Stimulated activated CD8-positive, alpha-beta memory T cell treated with anti-CD3 and anti-CD28 coated beads, Interleukin-15, amount 100 ng/mL, for 1 hour (primary cell): ENCODE measurements around the gene TACC2.

Experiments used
- DNase-seq: peaks from one replicate; pipeline ENCODE4 v3.0.0-alpha.2; 2020; ENCODE audit warnings: low read depth

TACC2 gene

GRCh38 chr10:122281751-122282150 lies 292.8 kb downstream of the TACC2 start:
- no peak for DNase-seq

GRCh38 chr10:122282253-122282671 lies 293.3 kb downstream of the TACC2 start:
- no peak for DNase-seq

DNA sequence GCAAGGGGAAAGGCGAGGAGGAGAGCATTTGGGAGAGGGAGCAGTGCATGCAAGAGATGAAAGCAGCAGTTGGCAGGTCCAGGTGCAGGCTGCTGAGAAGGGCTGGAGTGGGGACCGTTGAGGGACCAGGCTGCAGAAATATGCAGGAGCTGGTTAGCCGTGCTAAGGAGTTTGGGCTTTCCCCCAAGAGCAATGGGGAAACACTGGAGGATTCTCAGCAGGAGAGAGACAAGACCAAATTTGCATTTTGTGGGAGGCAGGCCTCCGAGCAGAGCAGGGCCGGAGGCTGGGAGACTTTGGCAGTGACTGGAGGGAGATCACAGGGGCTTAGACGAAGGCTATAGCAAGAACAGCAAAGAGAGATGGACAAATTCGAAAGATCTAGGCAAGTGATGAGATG lies 293.9 kb downstream of the TACC2 start:
- no peak for DNase-seq

DNA sequence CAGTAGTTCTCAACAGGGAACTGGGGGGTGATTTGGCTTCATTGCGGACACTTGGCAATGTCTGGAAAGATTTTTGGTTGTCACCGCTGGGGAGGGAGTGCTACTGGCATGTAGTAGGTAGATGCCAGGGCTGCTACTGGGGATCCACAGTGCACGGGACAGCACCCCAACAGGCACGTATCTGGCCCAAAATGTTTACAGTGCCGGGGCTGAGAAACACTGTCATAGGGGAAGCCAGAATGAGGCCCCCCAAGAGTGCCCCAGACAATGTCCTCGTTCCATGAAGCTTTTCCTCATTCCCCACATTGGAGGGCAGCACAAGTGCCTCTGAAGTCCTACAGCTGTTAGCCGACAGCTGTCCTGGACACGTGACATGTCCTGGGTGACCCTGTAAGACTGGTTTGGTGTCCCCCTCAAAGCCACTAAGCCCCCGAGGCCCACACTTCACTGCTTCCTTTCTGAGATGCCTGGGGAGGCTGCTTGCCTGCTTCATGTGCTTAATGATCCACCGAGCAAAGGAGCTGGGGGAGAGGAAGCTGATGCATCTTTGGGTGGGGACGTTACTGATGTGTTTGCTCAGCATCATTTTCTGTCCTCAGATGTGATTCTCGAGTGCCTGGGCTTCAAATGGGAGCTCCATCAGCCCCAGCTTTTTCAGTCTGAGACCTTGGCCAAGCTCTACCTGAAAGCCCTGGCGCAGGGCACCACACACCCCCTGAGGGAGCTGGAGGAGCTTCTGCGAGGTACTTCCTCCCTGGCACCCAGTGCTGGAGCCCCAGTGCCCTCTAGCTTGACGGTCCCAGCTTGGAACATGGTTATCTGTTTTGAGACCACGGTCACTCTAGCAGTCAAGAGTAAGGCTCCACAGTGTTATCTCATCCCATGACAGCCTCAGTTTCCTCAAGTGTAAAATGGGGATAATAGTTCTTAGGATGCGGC lies 296.8 kb downstream of the TACC2 start:
- DNase-seq: no peak

DNA sequence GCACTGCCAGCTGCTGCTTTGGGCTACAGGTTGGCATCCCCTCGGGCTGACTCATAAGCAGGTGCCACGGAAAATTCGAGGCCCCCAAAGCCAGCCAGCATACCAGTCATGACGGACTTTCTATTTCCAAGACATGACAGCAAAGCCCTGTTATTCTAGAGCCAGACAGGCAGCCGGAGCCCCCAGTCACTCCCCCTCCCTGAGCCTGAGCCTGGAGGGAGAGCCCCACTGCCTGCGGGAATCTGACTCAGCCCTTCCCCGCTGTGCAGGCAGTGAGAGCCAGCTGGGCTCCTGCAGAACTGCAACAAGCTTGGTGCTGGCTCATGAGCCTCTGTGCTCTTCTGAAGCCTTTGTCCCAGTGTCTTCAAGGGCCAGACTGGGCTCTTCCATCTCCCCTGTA lies 297.9 kb downstream of the TACC2 start:
- no peak for DNase-seq

DNA sequence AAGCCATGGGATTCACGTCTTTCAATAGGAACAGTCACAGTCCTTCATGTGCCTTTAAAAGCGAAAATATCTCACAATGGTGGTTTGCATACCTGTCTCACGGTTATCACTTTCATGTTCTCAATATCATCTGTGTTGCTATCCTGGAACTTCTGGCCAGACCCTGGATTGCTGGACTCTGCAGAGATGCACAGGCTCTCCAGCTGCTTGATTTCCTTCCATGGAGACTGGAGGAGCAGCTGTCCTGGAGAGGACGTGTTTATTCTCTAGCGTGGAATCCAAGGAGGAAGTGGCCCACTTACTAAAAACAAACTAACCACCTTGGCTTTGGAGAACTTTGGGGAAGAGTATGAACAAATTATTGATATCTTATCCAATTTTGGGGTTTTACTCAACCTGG lies 298.6 kb downstream of the TACC2 start:
- DNase-seq: no peak

DNA sequence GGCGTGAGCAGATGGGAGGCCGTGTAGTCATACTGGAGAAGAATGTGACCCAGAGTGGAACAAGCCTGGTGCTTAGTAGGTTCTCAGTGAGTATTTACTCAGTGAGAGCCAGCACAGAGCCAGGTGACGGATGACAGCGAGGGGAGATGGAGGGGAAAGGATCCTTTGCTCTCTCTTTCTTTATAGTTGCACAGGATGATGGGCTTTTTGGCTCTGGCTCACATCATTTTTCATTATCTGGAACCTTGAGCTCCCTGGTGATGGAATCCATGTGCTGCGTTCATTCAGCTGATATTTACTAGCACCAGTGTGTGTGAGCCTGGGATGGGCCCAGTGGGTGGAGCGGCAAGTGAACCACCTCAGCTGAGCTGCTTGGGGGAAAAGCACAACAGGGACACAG lies 299.3 kb downstream of the TACC2 start:
- DNase-seq: no peak

- no peak for DNase-seq
Observed at GRCh38 chr10:122288917-122289316, 300.0 kb downstream of the TACC2 start.

GRCh38 chr10:122290334-122290733 lies 301.4 kb downstream of the TACC2 start:
- no peak for DNase-seq

DNA sequence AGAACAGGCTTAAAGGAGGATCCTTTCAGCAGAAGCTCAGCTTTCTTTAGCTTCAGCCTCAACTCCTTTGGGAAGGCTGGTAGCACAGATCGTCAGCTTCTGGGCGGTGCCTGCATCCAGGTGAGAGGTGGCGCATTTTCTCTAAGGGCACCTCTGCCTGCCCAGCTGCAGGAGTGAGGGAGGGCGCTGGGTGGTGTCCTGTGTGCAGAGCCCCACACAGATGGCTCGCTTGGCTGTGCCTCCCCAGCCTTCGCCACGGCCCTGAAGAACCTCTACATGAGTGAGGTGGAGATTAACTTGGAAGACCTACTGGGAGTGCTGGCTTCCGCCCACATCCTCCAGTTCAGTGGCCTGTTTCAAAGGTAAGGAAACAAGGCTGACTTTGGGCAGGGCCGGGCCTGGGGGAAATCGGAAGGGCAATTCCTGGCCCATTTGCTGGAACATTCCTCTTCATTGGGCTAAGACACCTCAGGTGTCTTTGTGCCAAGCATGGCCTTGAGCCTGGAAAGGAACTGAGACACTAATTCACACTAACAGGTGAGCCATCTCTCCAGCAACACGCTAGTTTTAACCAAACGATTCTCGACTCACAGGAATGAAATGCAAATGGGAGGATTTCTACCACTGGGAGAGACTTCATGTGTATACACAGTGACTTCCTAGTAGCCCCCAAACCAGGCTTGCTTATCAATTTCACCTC lies 302.0 kb downstream of the TACC2 start:
- no peak for DNase-seq

- DNase-seq: no peak
Observed at GRCh38 chr10:122291739-122292138, 302.8 kb downstream of the TACC2 start.

- no peak for DNase-seq
Observed at GRCh38 chr10:122292376-122292775, 303.4 kb downstream of the TACC2 start.

DNA sequence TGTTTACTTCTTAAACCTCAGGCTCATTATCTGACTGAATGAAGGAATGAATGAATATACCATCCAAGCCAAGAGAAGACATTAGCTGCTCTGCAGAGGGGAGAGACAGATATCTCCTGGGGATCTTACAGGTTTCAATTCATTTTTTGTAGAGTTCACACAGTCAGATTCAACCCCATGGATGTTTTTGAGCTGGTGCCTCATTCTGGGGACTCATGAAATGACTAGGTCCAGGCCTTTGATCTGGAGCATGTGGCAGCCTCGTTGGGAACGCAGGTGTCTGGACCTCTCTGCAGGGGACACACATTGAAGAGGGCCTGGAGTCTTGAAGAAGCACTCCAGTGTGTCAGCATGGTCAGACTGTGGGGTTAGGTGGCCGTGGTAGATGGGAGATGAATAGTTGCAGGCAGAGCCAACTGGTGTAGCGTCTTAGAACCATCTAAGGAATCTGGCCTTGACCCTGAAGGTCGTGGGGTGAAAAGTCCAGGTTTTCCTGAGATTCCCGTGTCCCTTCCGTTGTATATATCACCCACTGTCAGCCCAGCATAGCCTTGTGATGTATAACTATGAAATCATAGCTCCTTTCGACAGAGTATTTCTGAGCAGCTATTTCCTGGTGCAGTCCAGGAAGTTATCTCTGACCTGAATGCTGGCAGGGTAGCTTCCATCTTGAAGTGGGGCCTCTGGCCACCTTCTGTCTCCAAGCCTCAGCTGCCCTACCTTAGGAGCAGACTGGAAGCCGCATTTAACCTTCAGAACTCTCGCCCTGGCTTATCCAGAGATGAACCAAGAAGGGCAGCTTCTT lies 304.4 kb downstream of the TACC2 start:
- no peak for DNase-seq

DNA sequence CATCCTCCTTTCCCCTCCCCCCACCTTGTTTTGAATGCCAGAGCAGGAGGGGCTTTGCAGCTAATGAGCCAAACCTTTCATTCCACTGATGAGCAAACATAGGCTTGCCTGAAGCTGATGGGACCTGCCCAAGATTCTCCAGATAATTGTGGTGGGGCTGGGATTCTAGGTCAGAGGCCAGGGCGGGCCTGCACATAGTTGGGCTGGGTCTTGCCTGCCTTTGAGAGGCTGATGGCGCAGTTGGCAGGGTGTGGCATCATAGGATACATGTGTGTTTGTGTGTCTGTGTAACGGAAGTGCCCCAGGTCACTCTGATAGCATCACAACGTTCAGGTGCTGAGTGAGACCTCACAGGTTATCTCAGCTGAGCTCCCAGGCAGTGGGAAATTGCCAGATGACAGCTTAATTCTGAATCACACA lies 305.0 kb downstream of the TACC2 start:
- DNase-seq: no peak

DNA sequence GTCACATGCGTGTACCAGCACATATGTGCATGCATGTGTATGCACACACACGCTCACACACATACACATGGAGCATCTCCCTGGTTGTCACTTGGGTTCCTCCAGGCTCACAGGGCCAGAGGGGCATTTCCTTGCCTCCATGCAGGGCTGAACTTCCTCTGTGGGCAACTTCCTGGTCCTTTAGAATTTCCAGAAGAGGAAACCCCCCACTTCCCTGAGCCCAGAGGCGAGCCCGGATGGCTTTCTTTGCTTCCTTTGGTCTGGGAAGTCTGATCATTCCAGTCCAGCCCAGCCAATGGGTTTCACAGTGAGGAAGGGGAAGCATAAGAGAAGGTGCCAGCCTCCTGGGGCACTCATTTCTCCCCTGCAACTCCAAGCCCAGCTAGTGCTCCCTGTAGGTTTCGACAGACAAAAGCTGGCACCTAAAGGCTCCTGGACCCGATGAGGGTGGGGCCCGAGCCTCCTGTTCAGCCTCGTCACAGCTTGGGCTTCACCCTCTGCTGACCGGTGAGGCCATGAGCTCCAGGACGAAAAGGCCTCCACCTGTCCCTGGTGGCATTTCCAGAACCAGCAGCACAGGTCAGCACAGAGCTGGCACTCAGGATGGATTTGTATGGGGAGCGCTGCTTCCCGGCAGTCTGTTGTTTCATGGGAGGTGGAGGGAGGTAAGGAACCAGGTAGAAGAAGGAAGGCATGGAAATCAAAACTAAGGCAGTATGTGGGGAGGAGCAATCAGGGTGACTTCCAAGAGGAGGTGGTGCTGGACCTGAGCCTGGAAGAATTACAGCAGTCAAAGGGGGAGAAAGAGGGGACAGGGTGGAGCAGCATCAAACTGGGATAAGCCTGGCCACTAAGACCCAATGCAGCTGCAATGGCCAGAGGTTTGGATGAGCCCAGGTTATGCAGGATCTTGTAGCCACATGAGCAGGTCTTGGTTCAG lies 305.8 kb downstream of the TACC2 start:
- DNase-seq: no peak

DNA sequence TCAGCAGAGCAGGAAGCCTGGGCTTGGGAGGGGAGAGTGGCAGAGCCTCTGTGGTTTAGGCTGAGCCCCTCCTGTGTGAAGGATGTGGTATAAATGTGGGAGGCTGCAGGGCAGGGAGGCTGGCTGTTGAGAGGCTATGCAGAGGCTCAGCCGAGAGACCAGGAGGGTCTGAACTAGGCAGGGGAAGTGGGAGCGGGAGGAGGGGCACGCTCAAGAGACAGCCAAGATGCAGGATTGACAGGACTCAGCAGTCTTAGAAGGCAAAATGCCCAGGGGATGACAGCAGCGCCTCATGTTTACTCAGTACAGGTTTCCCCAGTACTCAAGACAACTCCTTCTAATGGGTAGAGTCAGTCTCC lies 306.5 kb downstream of the TACC2 start:
- no peak for DNase-seq

DNA sequence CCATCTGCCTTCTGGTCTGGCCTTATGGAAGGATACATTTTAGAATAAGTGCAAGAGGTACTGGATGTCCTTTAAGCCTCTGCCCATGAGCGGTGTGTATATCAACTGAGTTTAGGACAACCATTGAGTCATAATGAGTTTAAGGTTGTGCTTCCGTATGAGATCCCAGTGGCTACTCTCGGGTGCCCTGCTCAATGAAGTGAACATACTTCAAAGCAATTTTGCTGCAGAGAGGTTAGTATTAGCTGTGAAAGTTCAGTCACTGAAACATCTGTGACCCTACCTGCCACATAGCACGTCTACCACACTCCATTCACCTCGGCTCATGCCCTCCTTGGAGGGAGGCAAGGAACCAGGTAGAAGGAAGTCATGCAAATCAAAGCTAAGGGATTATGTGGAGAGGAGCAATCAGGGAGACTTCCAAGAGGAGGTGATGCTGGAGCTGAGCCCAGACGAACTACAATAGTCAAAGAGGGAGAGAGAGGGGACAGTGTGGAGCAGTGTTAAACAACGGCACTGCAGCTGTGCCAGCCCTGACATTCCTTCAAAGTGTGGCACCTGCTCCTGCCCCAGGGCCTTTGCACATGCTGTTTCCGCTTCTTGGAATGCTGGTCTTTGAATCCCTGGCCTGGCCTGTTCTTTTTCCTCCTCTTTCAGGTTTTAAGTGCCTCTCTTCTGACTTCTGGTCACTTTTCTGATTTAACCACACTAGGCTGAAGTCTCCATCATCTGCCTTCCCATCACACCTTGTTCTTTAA lies 307.6 kb downstream of the TACC2 start:
- DNase-seq: no peak

- no peak for DNase-seq
Observed at GRCh38 chr10:122297583-122297982, 308.6 kb downstream of the TACC2 start.

- no peak for DNase-seq
Observed at GRCh38 chr10:122298206-122298597, 309.2 kb downstream of the TACC2 start.

DNA sequence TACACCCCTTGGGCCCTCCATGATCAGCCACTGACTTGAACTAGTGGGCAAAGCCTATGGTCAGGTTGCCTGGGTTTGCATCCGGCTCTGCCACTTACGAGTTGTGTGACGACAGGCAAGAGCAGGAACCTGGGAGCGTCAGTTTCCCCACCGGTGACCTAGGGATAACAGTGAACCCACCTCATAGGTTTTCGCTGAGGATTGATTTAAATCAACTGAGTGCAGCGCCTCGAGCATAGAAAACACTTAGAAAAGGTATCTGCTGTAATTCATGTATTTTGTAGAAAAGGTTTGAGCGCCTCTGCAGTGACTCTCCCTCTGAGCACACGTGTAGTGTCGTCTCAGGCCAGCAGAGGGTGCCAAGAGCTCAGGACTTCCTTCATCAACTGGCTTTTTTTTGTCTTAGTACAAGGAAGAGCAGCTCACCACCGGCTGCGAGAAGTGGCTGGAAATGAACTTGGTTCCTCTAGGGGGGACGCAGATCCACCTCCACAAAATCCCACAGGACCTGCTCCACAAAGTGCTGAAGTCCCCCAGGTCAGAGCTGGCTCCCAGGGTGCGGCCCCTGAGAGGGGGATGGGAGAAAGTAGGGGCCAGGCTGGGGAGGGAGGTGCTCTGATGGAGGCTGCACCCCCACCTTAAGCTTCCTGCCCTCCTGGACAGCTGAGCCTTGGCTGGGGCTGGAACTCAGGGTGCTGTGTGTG lies 309.8 kb downstream of the TACC2 start:
- peak; percentile 43 for DNase-seq
